ENCODE measurements around the gene LAMB3. TPM values are rescaled to one million over a fixed set of nuclear protein-coding genes. Genes with fewer than 3 reads are reported as not detected.

LAMB3 gene
- total RNA-seq, 1 experiment from 2014 or later = 1.3 TPM

GRCh38 chr1:209626346-209627026 lies 25.7 kb downstream of the LAMB3 start:
- DNase-seq = no peak
- H4K20me1 ChIP-seq (ENCODE audit: insufficient read depth, low read depth, low read length) = no peaks in the 10 kb centered on the region
- H3K4me2 ChIP-seq (ENCODE audit: low read depth, low read length, poor library complexity, severe bottlenecking) = no peak overlapping the region
- H3K9me3 ChIP-seq (ENCODE audit: low read length) = no peaks in the 10 kb centered on the region
- H3K27ac ChIP-seq (ENCODE audit: low read length) = no peak overlapping the region
- no peaks in the 10 kb centered on the region for H3K27me3 ChIP-seq (ENCODE audit: low read length)
- no peaks in the 10 kb centered on the region for H3K79me2 ChIP-seq (ENCODE audit: low read length)
- no peaks in the 10 kb centered on the region for H3K9me2 ChIP-seq (replicated peaks; ENCODE audit: insufficient read depth, low read length)
- H2AFZ ChIP-seq (ENCODE audit: low read length) = no peak overlapping the region
- H3K36me3 ChIP-seq (ENCODE audit: insufficient read depth, low read length) = no peaks in the 10 kb centered on the region
- H3K9ac ChIP-seq (ENCODE audit: low read length) = no peak overlapping the region
- H3K4me1 ChIP-seq (ENCODE audit: low read length) = peaks cover 5% of the 10 kb centered on the region
- no peak overlapping the region for H3K4me3 ChIP-seq (ENCODE audit: low read length)

GRCh38 chr1:209625791-209626285 lies 26.4 kb downstream of the LAMB3 start:
- DNase-seq = no peak
- no peaks in the 10 kb centered on the region for H4K20me1 ChIP-seq (ENCODE audit: insufficient read depth, low read depth, low read length)
- H3K27me3 ChIP-seq (ENCODE audit: low read length) = no peaks in the 10 kb centered on the region
- no peak overlapping the region for H3K4me2 ChIP-seq (ENCODE audit: low read depth, low read length, poor library complexity, severe bottlenecking)
- H3K79me2 ChIP-seq (ENCODE audit: low read length) = no peaks in the 10 kb centered on the region
- no peak overlapping the region for H3K4me3 ChIP-seq (ENCODE audit: low read length)
- H3K4me1 ChIP-seq (ENCODE audit: low read length) = no peaks in the 10 kb centered on the region
- H3K36me3 ChIP-seq (ENCODE audit: insufficient read depth, low read length) = no peaks in the 10 kb centered on the region
- H2AFZ ChIP-seq (ENCODE audit: low read length) = no peak overlapping the region
- no peak overlapping the region for H3K9ac ChIP-seq (ENCODE audit: low read length)
- H3K27ac ChIP-seq (ENCODE audit: low read length) = no peak overlapping the region
- no peaks in the 10 kb centered on the region for H3K9me3 ChIP-seq (ENCODE audit: low read length)
- H3K9me2 ChIP-seq (replicated peaks; ENCODE audit: insufficient read depth, low read length) = no peaks in the 10 kb centered on the region

GRCh38 chr1:209624558-209625549 lies 27.4 kb downstream of the LAMB3 start:
- Histone ChIP-seq H3K79me2 (ENCODE audit: low read length) (no peaks in the 10 kb centered on the region), H3K36me3 (ENCODE audit: insufficient read depth, low read length) (no peaks in the 10 kb centered on the region), H3K4me2 (ENCODE audit: low read depth, low read length, poor library complexity, severe bottlenecking) (no peak overlapping the region), H3K27ac (ENCODE audit: low read length) (no peak overlapping the region), H2AFZ (ENCODE audit: low read length) (no peak overlapping the region), H3K4me1 (ENCODE audit: low read length) (no peaks in the 10 kb centered on the region), H3K9ac (ENCODE audit: low read length) (no peak overlapping the region), H3K9me3 (ENCODE audit: low read length) (no peaks in the 10 kb centered on the region), H3K9me2 (replicated peaks; ENCODE audit: insufficient read depth, low read length) (no peaks in the 10 kb centered on the region), H3K4me3 (ENCODE audit: low read length) (no peak overlapping the region), H3K27me3 (ENCODE audit: low read length) (no peaks in the 10 kb centered on the region), H4K20me1 (ENCODE audit: insufficient read depth, low read depth, low read length) (no peaks in the 10 kb centered on the region)
- no peak for DNase-seq

- no peaks in the 10 kb centered on the region for H3K79me2 ChIP-seq (ENCODE audit: low read length)
- H3K4me1 ChIP-seq (ENCODE audit: low read length) = no peaks in the 10 kb centered on the region
- H3K9me3 ChIP-seq (ENCODE audit: low read length) = no peaks in the 10 kb centered on the region
- H4K20me1 ChIP-seq (ENCODE audit: insufficient read depth, low read depth, low read length) = no peaks in the 10 kb centered on the region
- H3K4me2 ChIP-seq (ENCODE audit: low read depth, low read length, poor library complexity, severe bottlenecking) = no peak overlapping the region
- DNase-seq = no peak
- H3K36me3 ChIP-seq (ENCODE audit: insufficient read depth, low read length) = no peaks in the 10 kb centered on the region
- H3K9ac ChIP-seq (ENCODE audit: low read length) = no peak overlapping the region
- H3K27me3 ChIP-seq (ENCODE audit: low read length) = no peaks in the 10 kb centered on the region
- no peak overlapping the region for H3K27ac ChIP-seq (ENCODE audit: low read length)
- no peaks in the 10 kb centered on the region for H3K9me2 ChIP-seq (replicated peaks; ENCODE audit: insufficient read depth, low read length)
- no peak overlapping the region for H3K4me3 ChIP-seq (ENCODE audit: low read length)
- H2AFZ ChIP-seq (ENCODE audit: low read length) = no peak overlapping the region
Measured at GRCh38 chr1:209622841-209623829, 29.1 kb downstream of the LAMB3 start.

- Histone ChIP-seq H3K36me3 (ENCODE audit: insufficient read depth, low read length) (no peaks in the 10 kb centered on the region), H3K79me2 (ENCODE audit: low read length) (no peaks in the 10 kb centered on the region), H3K9me3 (ENCODE audit: low read length) (no peaks in the 10 kb centered on the region), H3K27me3 (ENCODE audit: low read length) (no peaks in the 10 kb centered on the region), H3K4me2 (ENCODE audit: low read depth, low read length, poor library complexity, severe bottlenecking) (no peak overlapping the region), H3K27ac (ENCODE audit: low read length) (no peak overlapping the region), H3K4me1 (ENCODE audit: low read length) (no peaks in the 10 kb centered on the region), H4K20me1 (ENCODE audit: insufficient read depth, low read depth, low read length) (no peaks in the 10 kb centered on the region), H2AFZ (ENCODE audit: low read length) (no peak overlapping the region), H3K9ac (ENCODE audit: low read length) (no peak overlapping the region), H3K4me3 (ENCODE audit: low read length) (no peak overlapping the region), H3K9me2 (replicated peaks; ENCODE audit: insufficient read depth, low read length) (no peaks in the 10 kb centered on the region)
- DNase-seq = no peak
Measured at GRCh38 chr1:209621741-209622655, 30.2 kb downstream of the LAMB3 start.

GRCh38 chr1:209621286-209621685 lies 30.9 kb downstream of the LAMB3 start:
- H3K4me2 ChIP-seq (ENCODE audit: low read depth, low read length, poor library complexity, severe bottlenecking) = no peak overlapping the region
- no peak overlapping the region for H3K4me3 ChIP-seq (ENCODE audit: low read length)
- no peaks in the 10 kb centered on the region for H3K4me1 ChIP-seq (ENCODE audit: low read length)
- no peaks in the 10 kb centered on the region for H3K9me3 ChIP-seq (ENCODE audit: low read length)
- H4K20me1 ChIP-seq (ENCODE audit: insufficient read depth, low read depth, low read length) = no peaks in the 10 kb centered on the region
- H2AFZ ChIP-seq (ENCODE audit: low read length) = no peak overlapping the region
- no peaks in the 10 kb centered on the region for H3K9me2 ChIP-seq (replicated peaks; ENCODE audit: insufficient read depth, low read length)
- DNase-seq = no peak
- no peaks in the 10 kb centered on the region for H3K79me2 ChIP-seq (ENCODE audit: low read length)
- no peaks in the 10 kb centered on the region for H3K27me3 ChIP-seq (ENCODE audit: low read length)
- no peak overlapping the region for H3K9ac ChIP-seq (ENCODE audit: low read length)
- no peak overlapping the region for H3K27ac ChIP-seq (ENCODE audit: low read length)
- H3K36me3 ChIP-seq (ENCODE audit: insufficient read depth, low read length) = no peaks in the 10 kb centered on the region

GRCh38 chr1:209620487-209620884 lies 31.7 kb downstream of the LAMB3 start:
- H3K9ac ChIP-seq (ENCODE audit: low read length) = no peak overlapping the region
- no peak overlapping the region for H2AFZ ChIP-seq (ENCODE audit: low read length)
- H3K27me3 ChIP-seq (ENCODE audit: low read length) = no peaks in the 10 kb centered on the region
- H3K4me3 ChIP-seq (ENCODE audit: low read length) = no peak overlapping the region
- no peaks in the 10 kb centered on the region for H4K20me1 ChIP-seq (ENCODE audit: insufficient read depth, low read depth, low read length)
- no peak overlapping the region for H3K4me2 ChIP-seq (ENCODE audit: low read depth, low read length, poor library complexity, severe bottlenecking)
- H3K4me1 ChIP-seq (ENCODE audit: low read length) = no peaks in the 10 kb centered on the region
- no peak overlapping the region for H3K27ac ChIP-seq (ENCODE audit: low read length)
- no peak for DNase-seq
- H3K9me3 ChIP-seq (ENCODE audit: low read length) = no peaks in the 10 kb centered on the region
- H3K9me2 ChIP-seq (replicated peaks; ENCODE audit: insufficient read depth, low read length) = no peaks in the 10 kb centered on the region
- H3K36me3 ChIP-seq (ENCODE audit: insufficient read depth, low read length) = no peaks in the 10 kb centered on the region
- no peaks in the 10 kb centered on the region for H3K79me2 ChIP-seq (ENCODE audit: low read length)
